ENCODE results near the gene HSPA12A. TPM values are rescaled to one million over a fixed set of nuclear protein-coding genes. Genes with fewer than 3 reads are reported as not detected.

Gene HSPA12A
- total RNA-seq, 1 donor from 2014 or later: 0.46 TPM

GRCh38 chr10:116631871-116632295 is 110.5 kb downstream of the HSPA12A start:
- intact Hi-C loops (cut with micrococcal nuclease): no loop called here
- Mint-ChIP-seq H3K27me3 (ENCODE audit: low read depth) (peaks cover 8% of the 10 kb centered on the region), H3K4me1 (ENCODE audit: low read depth) (no peaks in the 10 kb centered on the region), H3K27ac (no peak overlapping the region), H3K36me3 (ENCODE audit: low read depth) (no peaks in the 10 kb centered on the region), H3K9me3 (no peaks in the 10 kb centered on the region), H3K4me3 (ENCODE audit: low read depth) (no peak overlapping the region)
- DNase-seq (ENCODE audit: low spot score): no peak

GRCh38 chr10:116630020-116630419 is 112.3 kb downstream of the HSPA12A start:
- no peak for DNase-seq (ENCODE audit: low spot score)
- Mint-ChIP-seq H3K9me3 (no peaks in the 10 kb centered on the region), H3K4me3 (ENCODE audit: low read depth) (no peak overlapping the region), H3K27ac (no peak overlapping the region), H3K27me3 (ENCODE audit: low read depth) (peaks cover 8% of the 10 kb centered on the region), H3K4me1 (ENCODE audit: low read depth) (no peaks in the 10 kb centered on the region), H3K36me3 (ENCODE audit: low read depth) (no peaks in the 10 kb centered on the region)
- intact Hi-C loops (cut with micrococcal nuclease): no loop called here

GRCh38 chr10:116629340-116629739 is 113.0 kb downstream of the HSPA12A start:
- no peak overlapping the region for H3K4me3 Mint-ChIP-seq (ENCODE audit: low read depth)
- peaks cover 8% of the 10 kb centered on the region for H3K27me3 Mint-ChIP-seq (ENCODE audit: low read depth)
- intact Hi-C loops (cut with micrococcal nuclease): no loop called here
- no peaks in the 10 kb centered on the region for H3K36me3 Mint-ChIP-seq (ENCODE audit: low read depth)
- no peaks in the 10 kb centered on the region for H3K4me1 Mint-ChIP-seq (ENCODE audit: low read depth)
- no peak overlapping the region for H3K27ac Mint-ChIP-seq
- no peaks in the 10 kb centered on the region for H3K9me3 Mint-ChIP-seq
- DNase-seq (ENCODE audit: low spot score): no peak

- no peaks in the 10 kb centered on the region for H3K36me3 Mint-ChIP-seq (ENCODE audit: low read depth)
- intact Hi-C loops (cut with micrococcal nuclease): no loop called here
- H3K27ac Mint-ChIP-seq: no peak overlapping the region
- H3K9me3 Mint-ChIP-seq: no peaks in the 10 kb centered on the region
- no peak for DNase-seq (ENCODE audit: low spot score)
- no peak overlapping the region for H3K4me3 Mint-ChIP-seq (ENCODE audit: low read depth)
- no peaks in the 10 kb centered on the region for H3K4me1 Mint-ChIP-seq (ENCODE audit: low read depth)
- H3K27me3 Mint-ChIP-seq (ENCODE audit: low read depth): peaks cover 8% of the 10 kb centered on the region
Measured at GRCh38 chr10:116627386-116627933, 114.9 kb downstream of the HSPA12A start.

- intact Hi-C loops (cut with micrococcal nuclease): no loop called here
- no peak for DNase-seq (ENCODE audit: low spot score)
- no peak overlapping the region for H3K27ac Mint-ChIP-seq
- H3K27me3 Mint-ChIP-seq (ENCODE audit: low read depth): peaks cover 8% of the 10 kb centered on the region
- no peaks in the 10 kb centered on the region for H3K36me3 Mint-ChIP-seq (ENCODE audit: low read depth)
- no peak overlapping the region for H3K4me3 Mint-ChIP-seq (ENCODE audit: low read depth)
- no peaks in the 10 kb centered on the region for H3K9me3 Mint-ChIP-seq
- no peaks in the 10 kb centered on the region for H3K4me1 Mint-ChIP-seq (ENCODE audit: low read depth)
Measured at GRCh38 chr10:116626815-116627214, 115.6 kb downstream of the HSPA12A start.

GRCh38 chr10:116625845-116626244 is 116.5 kb downstream of the HSPA12A start:
- H3K4me1 Mint-ChIP-seq (ENCODE audit: low read depth): no peaks in the 10 kb centered on the region
- no peaks in the 10 kb centered on the region for H3K9me3 Mint-ChIP-seq
- intact Hi-C loops (cut with micrococcal nuclease): no loop called here
- no peak overlapping the region for H3K27ac Mint-ChIP-seq
- no peak for DNase-seq (ENCODE audit: low spot score)
- no peaks in the 10 kb centered on the region for H3K36me3 Mint-ChIP-seq (ENCODE audit: low read depth)
- no peak overlapping the region for H3K4me3 Mint-ChIP-seq (ENCODE audit: low read depth)
- peaks cover 8% of the 10 kb centered on the region for H3K27me3 Mint-ChIP-seq (ENCODE audit: low read depth)

- Mint-ChIP-seq H3K9me3 (no peaks in the 10 kb centered on the region), H3K27me3 (ENCODE audit: low read depth) (no peaks in the 10 kb centered on the region), H3K36me3 (ENCODE audit: low read depth) (no peaks in the 10 kb centered on the region), H3K4me1 (ENCODE audit: low read depth) (no peaks in the 10 kb centered on the region), H3K4me3 (ENCODE audit: low read depth) (no peak overlapping the region), H3K27ac (no peak overlapping the region)
- intact Hi-C loops (cut with micrococcal nuclease): no loop called here
- no peak for DNase-seq (ENCODE audit: low spot score)
Measured at GRCh38 chr10:116621934-116622655, 120.3 kb downstream of the HSPA12A start.

GRCh38 chr10:116621476-116621875 is 120.9 kb downstream of the HSPA12A start:
- intact Hi-C loops (cut with micrococcal nuclease): no loop called here
- Mint-ChIP-seq H3K36me3 (ENCODE audit: low read depth) (no peaks in the 10 kb centered on the region), H3K4me3 (ENCODE audit: low read depth) (no peak overlapping the region)

More at GRCh38 chr10:116621476-116621875, 120.9 kb downstream of the HSPA12A start:
- Mint-ChIP-seq H3K9me3 (no peaks in the 10 kb centered on the region), H3K27me3 (ENCODE audit: low read depth) (no peaks in the 10 kb centered on the region), H3K4me1 (ENCODE audit: low read depth) (no peaks in the 10 kb centered on the region), H3K27ac (no peak overlapping the region)
- no peak for DNase-seq (ENCODE audit: low spot score)

Other genes starting within 250 kb of the HSPA12A start
- not detected in 2 replicates for gene PNLIP, start 196.6 kb downstream of the HSPA12A start, total RNA-seq
- gene PNLIPRP1, start 151.6 kb downstream of the HSPA12A start, total RNA-seq: not detected in 2 replicates
- gene PNLIPRP2, start 121.6 kb downstream of the HSPA12A start, total RNA-seq: not detected in 2 replicates
- not detected in 2 replicates for gene ENO4, start 106.9 kb upstream of the HSPA12A start, total RNA-seq